Left ventricle myocardium inferior (tissue), 1 donor: ENCODE data around the gene NLRC5. TPM values are rescaled to one million over a fixed set of nuclear protein-coding genes. Genes with fewer than 3 reads are reported as not detected.
A peak's percentile ranks its signal among the peaks of the same experiment; 100 is the strongest.
"Not testable (repeated sequence)": the region's sequence is repeated elsewhere in the genome, so short reads cannot be mapped to it uniquely, and the experiment has no call there.

ENCODE experiments used
- DNase-seq: peaks from one replicate; pipeline ENCODE4 v3.0.0-alpha.2; 2020
- H3K27ac ChIP-seq: fragments of 200-600 bp; replicated peaks from 2 replicates; pipeline ENCODE4 v1.8.0; 2021
- H3K27me3 ChIP-seq: fragments of 200-600 bp; 2 replicates; pipeline ENCODE4 v1.8.0; 2021; ENCODE audit warnings: low read depth
- H3K36me3 ChIP-seq: fragments of 200-600 bp; 2 replicates; pipeline ENCODE4 v1.8.0; 2021
- H3K4me1 ChIP-seq: fragments of 200-600 bp; 2 replicates; pipeline ENCODE4 v1.8.0; 2021
- H3K4me3 ChIP-seq: fragments of 200-600 bp; 2 replicates; pipeline ENCODE4 v1.8.0; 2021; ENCODE audit warnings: mild to moderate bottlenecking, moderate library complexity
- H3K9me3 ChIP-seq: fragments of 200-600 bp; replicated peaks from 2 replicates; pipeline ENCODE4 v1.8.0; 2021
- intact Hi-C: fragments of 100-400 bp; cut with micrococcal nuclease; formaldehyde crosslinking; loops from one replicate; pipeline ENCODE4 v1.11.0; 2022
- total RNA-seq: library from RNA; stranded (reverse); fragmentation: NEBNext Ultra II Directional; extraction: Animal tissue kit (Norgen Biotek cat#: 25700); gene quantifications from one replicate; pipeline ENCODE4 v1.2.1, GENCODE V29; 2021
- TF ChIP-seq, protein P1 (sequence below): fragments of 200-600 bp; IDR thresholded peaks from 2 replicates; pipeline ENCODE4 v1.8.0; 2021; ENCODE audit warnings: antibody characterized with exemption, mild to moderate bottlenecking, borderline replicate concordance
- donor health status: DM: no; HTN: yes; CAD: no; lungs with severe emphysema.

NLRC5 gene
- total RNA-seq, 1 donor from 2014 or later, result 6.6 TPM

DNA sequence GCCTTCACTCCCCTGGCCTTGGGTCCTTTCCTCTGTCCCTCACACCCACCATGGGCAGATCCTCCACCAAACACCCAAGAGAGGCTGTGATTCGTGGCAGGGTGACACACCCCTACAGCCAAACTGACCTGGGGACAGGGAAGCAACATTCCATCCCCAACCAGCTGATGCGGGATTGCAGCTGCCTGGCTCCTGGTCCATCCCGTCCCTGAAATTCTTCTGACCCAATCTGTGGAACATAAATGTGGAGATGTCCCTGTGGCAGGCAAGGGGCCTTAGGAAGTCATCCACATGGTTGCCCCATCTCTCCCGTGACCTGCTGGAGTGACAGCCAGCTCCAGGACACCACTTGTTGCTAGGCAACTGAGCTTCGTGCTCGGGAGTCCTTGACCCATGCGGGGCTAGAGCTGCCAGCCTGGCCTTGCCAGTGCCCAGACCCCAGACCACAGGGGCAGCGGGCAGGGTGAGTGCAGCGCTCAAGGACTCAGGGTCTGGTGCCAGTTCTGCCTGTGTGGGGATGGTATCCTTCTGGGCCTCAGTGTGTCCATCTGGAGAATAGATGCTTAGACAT, 69.0 kb downstream of the NLRC5 start:
- Histone ChIP-seq H3K36me3 (peaks cover 24% of the 10 kb centered on the region), H3K9me3 (no peaks in the 10 kb centered on the region), H3K27ac (no peak overlapping the region), H3K4me3 (no peak overlapping the region), H3K27me3 (no peaks in the 10 kb centered on the region), H3K4me1 (peaks cover 21% of the 10 kb centered on the region)
- intact Hi-C loops, result no loop called here
- TF ChIP-seq, protein P1, sequence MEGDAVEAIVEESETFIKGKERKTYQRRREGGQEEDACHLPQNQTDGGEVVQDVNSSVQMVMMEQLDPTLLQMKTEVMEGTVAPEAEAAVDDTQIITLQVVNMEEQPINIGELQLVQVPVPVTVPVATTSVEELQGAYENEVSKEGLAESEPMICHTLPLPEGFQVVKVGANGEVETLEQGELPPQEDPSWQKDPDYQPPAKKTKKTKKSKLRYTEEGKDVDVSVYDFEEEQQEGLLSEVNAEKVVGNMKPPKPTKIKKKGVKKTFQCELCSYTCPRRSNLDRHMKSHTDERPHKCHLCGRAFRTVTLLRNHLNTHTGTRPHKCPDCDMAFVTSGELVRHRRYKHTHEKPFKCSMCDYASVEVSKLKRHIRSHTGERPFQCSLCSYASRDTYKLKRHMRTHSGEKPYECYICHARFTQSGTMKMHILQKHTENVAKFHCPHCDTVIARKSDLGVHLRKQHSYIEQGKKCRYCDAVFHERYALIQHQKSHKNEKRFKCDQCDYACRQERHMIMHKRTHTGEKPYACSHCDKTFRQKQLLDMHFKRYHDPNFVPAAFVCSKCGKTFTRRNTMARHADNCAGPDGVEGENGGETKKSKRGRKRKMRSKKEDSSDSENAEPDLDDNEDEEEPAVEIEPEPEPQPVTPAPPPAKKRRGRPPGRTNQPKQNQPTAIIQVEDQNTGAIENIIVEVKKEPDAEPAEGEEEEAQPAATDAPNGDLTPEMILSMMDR, result no peak
- DNase-seq, result no peak

DNA sequence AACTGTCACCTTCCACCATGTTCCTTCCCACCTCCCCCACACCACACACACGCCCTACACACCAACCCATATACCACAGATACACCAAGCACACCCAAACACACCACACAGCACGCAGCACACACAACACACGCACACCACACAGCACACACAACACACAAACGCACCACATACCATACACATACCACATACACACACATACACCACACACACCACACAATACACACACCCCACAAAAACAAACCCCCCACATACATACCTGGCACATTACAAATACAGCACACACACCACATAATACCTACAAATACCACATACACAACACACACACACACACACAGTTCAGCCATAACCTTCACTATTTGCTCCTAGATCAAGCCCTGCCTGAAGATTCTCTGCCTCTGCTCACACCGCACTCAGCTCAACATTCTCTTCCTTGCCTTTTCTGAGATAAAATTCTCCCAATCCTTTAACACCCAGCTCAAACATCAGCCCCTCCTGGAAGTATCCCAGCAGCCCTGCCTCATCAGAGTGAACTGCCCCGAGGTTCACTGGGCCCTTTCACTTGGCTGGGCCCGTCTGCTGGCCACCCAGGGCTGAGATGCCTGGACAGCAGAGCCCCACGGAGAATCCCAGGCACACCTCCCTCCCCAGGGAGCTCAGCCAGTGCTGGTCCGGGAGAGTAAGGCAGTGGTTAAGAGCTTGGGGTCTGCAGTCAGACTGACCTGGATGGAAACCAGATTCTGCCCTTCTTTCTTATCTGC, 71.1 kb downstream of the NLRC5 start:
- DNase-seq, result no peak
- Histone ChIP-seq H3K27me3 (no peaks in the 10 kb centered on the region), H3K4me3 (no peak overlapping the region), H3K36me3 (peaks cover 13% of the 10 kb centered on the region), H3K9me3 (no peaks in the 10 kb centered on the region), H3K27ac (peak overlapping the region; percentile 85), H3K4me1 (peaks cover 21% of the 10 kb centered on the region)
- intact Hi-C loops, result no loop called here
- TF ChIP-seq, protein P1, result no peak

DNA sequence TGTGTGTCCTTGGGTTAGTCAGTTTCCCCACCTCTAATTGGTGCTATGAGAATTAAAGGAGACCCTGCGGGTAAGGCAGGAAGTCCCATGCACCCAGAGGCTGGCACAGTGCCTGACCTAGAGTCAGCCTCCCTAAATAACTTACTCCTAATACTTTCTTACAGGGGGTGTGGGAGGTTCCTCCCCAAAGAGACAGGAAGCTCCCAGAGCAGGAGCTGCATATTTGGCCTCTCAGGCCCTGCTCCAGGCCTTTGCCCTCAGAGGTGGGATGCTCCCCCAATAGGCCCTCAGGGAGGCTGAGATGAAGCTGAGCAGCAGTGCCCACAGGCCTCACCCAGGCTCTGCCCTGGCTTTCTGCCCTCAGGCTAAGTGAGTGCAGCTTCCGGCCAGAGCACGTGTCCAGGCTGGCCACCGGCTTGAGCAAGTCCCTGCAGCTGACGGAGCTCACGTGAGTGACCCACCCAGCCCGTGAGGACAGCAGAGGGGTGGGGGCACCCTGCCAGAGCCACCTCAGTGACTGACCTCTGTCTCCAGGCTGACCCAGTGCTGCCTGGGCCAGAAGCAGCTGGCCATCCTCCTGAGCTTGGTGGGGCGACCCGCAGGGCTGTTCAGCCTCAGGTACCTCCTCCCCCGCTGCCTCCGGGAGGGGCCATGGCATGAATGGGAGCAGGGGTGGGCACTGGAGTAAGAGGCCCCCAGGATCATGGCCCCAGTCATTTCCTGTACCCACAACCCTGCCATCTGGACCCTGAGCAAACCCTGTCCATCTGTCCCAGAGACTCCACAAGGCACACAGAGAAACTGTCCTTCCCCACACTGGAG, 71.9 kb downstream of the NLRC5 start:
- no peaks in the 10 kb centered on the region for H3K9me3 ChIP-seq
- no peaks in the 10 kb centered on the region for H3K27me3 ChIP-seq
- peaks cover 21% of the 10 kb centered on the region for H3K4me1 ChIP-seq
- H3K36me3 ChIP-seq, result peaks cover 5% of the 10 kb centered on the region
- peak overlapping the region; percentile 85 for H3K27ac ChIP-seq
- intact Hi-C loops, result no loop called here
- peak overlapping the region; percentile 21 for H3K4me3 ChIP-seq
- TF ChIP-seq, protein P1, result no peak
- DNase-seq, result peak; percentile 76

DNA sequence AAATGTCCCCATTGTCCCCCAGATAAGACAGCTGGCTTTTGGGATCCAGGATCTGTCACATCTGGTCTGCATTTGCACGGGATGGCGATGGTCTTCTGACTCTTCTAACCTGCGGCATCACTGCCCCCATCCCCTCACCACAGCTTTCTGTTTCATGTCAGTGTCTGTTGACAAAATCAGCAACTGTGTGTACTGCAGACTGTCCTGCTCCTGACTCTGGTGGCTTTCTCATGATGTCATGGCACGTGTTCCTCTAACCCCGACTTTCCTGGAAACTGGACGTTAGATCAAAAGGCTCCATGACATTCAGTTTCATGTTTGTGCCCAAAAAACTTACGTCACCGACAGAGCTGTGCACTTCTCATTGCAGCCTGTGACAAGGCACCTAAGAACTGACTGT, 73.0 kb downstream of the NLRC5 start:
- Histone ChIP-seq H3K27ac (peak overlapping the region; percentile 85), H3K4me3 (no peak overlapping the region), H3K4me1 (peaks cover 21% of the 10 kb centered on the region), H3K9me3 (no peaks in the 10 kb centered on the region), H3K27me3 (no peaks in the 10 kb centered on the region), H3K36me3 (peaks cover 1% of the 10 kb centered on the region)
- TF ChIP-seq, protein P1, result no peak
- no peak for DNase-seq
- intact Hi-C loops, result no loop called here

DNA sequence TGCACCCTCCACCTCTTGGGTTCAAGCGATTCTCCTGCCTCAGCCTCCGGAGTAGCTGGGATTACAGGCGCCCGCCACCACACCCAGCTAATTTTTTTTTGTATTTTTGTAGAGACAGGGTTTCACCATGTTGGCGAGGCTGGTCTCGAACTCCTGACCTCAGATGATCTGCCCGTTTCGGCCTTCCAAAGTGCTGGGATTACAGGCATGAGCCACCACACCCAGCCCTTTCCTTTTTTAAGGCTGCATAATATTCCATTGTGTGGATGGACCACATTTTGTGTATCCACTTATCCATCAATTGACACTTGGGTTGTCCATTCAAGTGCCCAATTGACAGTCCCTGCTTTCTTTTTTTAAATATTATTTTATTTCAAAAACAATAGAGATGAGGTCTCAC, 73.8 kb downstream of the NLRC5 start:
- H3K9me3 ChIP-seq, intact Hi-C loops, H3K36me3 ChIP-seq, H3K27ac ChIP-seq, DNase-seq, H3K27me3 ChIP-seq, H3K4me3 ChIP-seq: not testable (repeated sequence)
- H3K4me1 ChIP-seq, result peaks cover 21% of the 10 kb centered on the region
